ENCODE results near the gene PELI3. TPM values are rescaled to one million over a fixed set of nuclear protein-coding genes. Genes with fewer than 3 reads are reported as not detected.
A peak's percentile ranks its signal among the peaks of the same experiment; 100 is the strongest.

Gene PELI3
- total and polyA plus RNA-seq, 2 of the 8 experiments (the other 6 are each of a cell fraction or from before 2014, with no cell fraction given), result 5.2 to 7.6 TPM

- CTCF ChIA-PET (ENCODE audit: partially characterized antibody), result interaction anchor here (0.6 to 13.2 kb wide), 22 partner anchors 11 to 1486 kb away, joined by 3 to 259 read pairs (median 4); partner anchors contain the start of genes BRMS1, CTSF, DPP3 and GPHA2
- Histone ChIP-seq H3K4me2 (ENCODE audit: insufficient read depth in 1 of 2, low read depth in 2 of 2, low read length in 2 of 2) (peak overlapping the region; percentile 88), H3K4me1 (replicated peaks in 1 of 4; ENCODE audit: control insufficient read depth in 3 of 4, insufficient read depth in 4 of 4, low read length in 3 of 4) (peaks cover 3 to 20% (median 8%) of the 10 kb centered on the region in 4 experiments), H2AFZ (ENCODE audit: low read length) (no peak overlapping the region), H3K79me2 (ENCODE audit: control insufficient read depth in 1 of 2, insufficient read depth in 2 of 2, low read length in 2 of 2) (no peaks in the 10 kb centered on the region), H4K5ac (ENCODE audit: insufficient read length, low read depth, low read length) (no peak overlapping the region), H3K18ac (ENCODE audit: extremely low read depth, low read length) (no peak overlapping the region), H3K79me1 (ENCODE audit: low read depth, low read length) (no peaks in the 10 kb centered on the region), H2AK5ac (ENCODE audit: low read depth, low read length) (no peak overlapping the region), H3K36me3 (ENCODE audit: control insufficient read depth in 2 of 4, insufficient read depth in 4 of 4, low read length in 3 of 4) (no peaks in the 10 kb centered on the region; a peak in 1 of 8 replicates), H4K8ac (ENCODE audit: extremely low read depth, insufficient read depth, low read length) (no peak overlapping the region), H4K91ac (replicated peaks; ENCODE audit: insufficient read length, low read length) (no peak overlapping the region), H4K20me1 (replicated peaks in 1 of 2; ENCODE audit: control insufficient read depth in 1 of 2, insufficient read depth in 2 of 2, low read length in 2 of 2) (peaks cover 16 to 27% of the 10 kb centered on the region in 2 experiments), H3K27ac (ENCODE audit: low read depth, low read length) (no peak overlapping the region), H3K56ac (replicated peaks; ENCODE audit: insufficient read length, low read depth, low read length) (no peak overlapping the region), H3K27me3 (replicated peaks in 1 of 4; ENCODE audit: control insufficient read depth in 3 of 4, extremely low read depth in 1 of 4, insufficient read depth in 3 of 4, low read length in 3 of 4) (peaks cover 13 to 28% (median 26%) of the 10 kb centered on the region in 4 experiments), H3K14ac (ENCODE audit: insufficient read length) (no peak overlapping the region), H3K23ac (ENCODE audit: insufficient read length) (no peak overlapping the region), H2BK15ac (ENCODE audit: low read length) (no peak overlapping the region), H3K4ac (replicated peaks; ENCODE audit: insufficient read length, low read depth, low read length) (no peak overlapping the region), H2BK20ac (ENCODE audit: low read length) (no peak overlapping the region), H3K9me3 (ENCODE audit: insufficient read depth in 2 of 2, low read depth in 1 of 2, low read length in 1 of 2) (no peaks in the 10 kb centered on the region), H2BK5ac (ENCODE audit: low read depth, low read length) (no peak overlapping the region), H3K9ac (replicated peaks in 1 of 4; ENCODE audit: extremely low read depth in 1 of 4, low read depth in 3 of 4, low read length in 3 of 4) (no peak overlapping the region), H3K4me3 (ENCODE audit: extremely low read depth in 1 of 4, insufficient read depth in 2 of 4, low read depth in 3 of 4, low read length in 4 of 4) (peak overlapping the region; percentile 17 to 61 (median 54); a peak in 7 of 8 replicates), H3K23me2 (ENCODE audit: low read depth, low read length) (peaks cover 13% of the 10 kb centered on the region), H2BK120ac (replicated peaks; ENCODE audit: low read depth, low read length) (no peak overlapping the region), H2BK12ac (ENCODE audit: low read depth, low read length) (no peak overlapping the region)
- peak; percentile 85 to 99 for DNase-seq (ENCODE audit: low read depth in 1 of 2, low spot score in 2 of 2)
- POLR2A ChIA-PET (ENCODE audit: partially characterized antibody), result interaction anchor here (0.6 to 7.3 kb wide), 13 partner anchors 11 to 258 kb away, joined by 3 to 78 read pairs (median 4); partner anchors contain the start of genes DPP3, MRPL11, PELI3 and RBM4B
- FAIRE-seq, result peak; percentile 39
- WGBS, 2 experiments (ENCODE audit: extremely low coverage in 1 of 2, insufficient coverage in 1 of 2, insufficient read length in 1 of 2, insufficient replicate concordance in 2 of 2, low coverage in 1 of 2, low lambda C conversion rate in 2 of 2, missing lambda C conversion rate in 1 of 2), result 23% methylated on average over 38 of the region's 38 CpGs; no CpG with 5 or more reads in 1 of the 2 experiments
- TF ChIP-seq NANOG (IDR thresholded peaks at IDR 0.05; ENCODE audit: insufficient read depth, low read depth, low read length, poor library complexity, severe bottlenecking) (peak; percentile 49), RBBP5 (IDR thresholded peaks at IDR 0.05; ENCODE audit: borderline replicate concordance, low read depth, low read length) (no peak), KDM5A (IDR thresholded peaks at IDR 0.05; ENCODE audit: low read length) (no peak), ATF3 (IDR thresholded peaks at IDR 0.05; ENCODE audit: insufficient read depth, low read depth, low read length) (no peak), CHD1 (IDR thresholded peaks at IDR 0.05; ENCODE audit: low read depth, low read length) (no peak), TAF1 (IDR thresholded peaks at IDR 0.05; ENCODE audit: low read depth, low read length) (peak; percentile 63; the same call in 1 of the 2 replicates), SRF (IDR thresholded peaks at IDR 0.05; ENCODE audit: low read depth, low read length) (peak; percentile 64), BRCA1 (IDR thresholded peaks at IDR 0.05; ENCODE audit: low read depth, low read length) (no peak), TEAD4 (IDR thresholded peaks at IDR 0.05; ENCODE audit: low read depth, low read length) (peak; percentile 70), SAP30 (IDR thresholded peaks at IDR 0.05; ENCODE audit: insufficient read depth, insufficient replicate concordance, low read length) (peak; percentile 100), KDM4A (IDR thresholded peaks at IDR 0.05; ENCODE audit: low read depth, low read length, severe bottlenecking) (peak; percentile 44)
Measured at GRCh38 chr11:66421492-66422205, 45.1 kb upstream of the PELI3 start.
